Tibial artery (tissue), 4 donors: ENCODE results near the gene ZNF565.

Experiments used
- DNase-seq, 2 donors: peaks; one replicate each; pipeline ENCODE4 v3.0.0-alpha.2; 2019
- H3K27ac ChIP-seq, 2 donors: fragments of 200-600 bp; sonication (generic) in 1 of 2; 1 replicate in 1 of 2; 2 replicates in 1 of 2; pipeline ENCODE4 v1.5.1; 2018 to 2019; ENCODE audit warnings: mild to moderate bottlenecking in 1 of 2
- H3K27me3 ChIP-seq, 2 donors: fragments of 200-600 bp; sonication (generic) in 1 of 2; one replicate each; pipeline versions ENCODE4 v1.5.1 to v1.6.0; 2016 to 2019
- H3K36me3 ChIP-seq, 3 donors: fragments of 200-600 bp; sonication (generic) in 2 of 3; one replicate each; pipeline ENCODE4 v1.5.1; 2016 to 2019; ENCODE audit warnings: mild to moderate bottlenecking in 2 of 3
- H3K4me1 ChIP-seq, 4 donors: fragments of 200-600 bp; sonication (generic) in 2 of 4; 1 replicate in 3 of 4; 2 replicates in 1 of 4; pipeline ENCODE4 v1.5.1; 2016 to 2019
- H3K4me3 ChIP-seq, 2 donors: fragments of 200-600 bp; sonication (generic) in 1 of 2; 1 replicate in 1 of 2; 2 replicates in 1 of 2; pipeline ENCODE4 v1.5.1; 2018 to 2019; ENCODE audit warnings: mild to moderate bottlenecking in 2 of 2
- H3K9me3 ChIP-seq, 3 donors: fragments of 200-600 bp; sonication (generic) in 1 of 3; one replicate each; pipeline ENCODE4 v1.5.1; 2016 to 2019
- intact Hi-C: fragments of 100-400 bp; cut with DNase I; formaldehyde crosslinking; loops from one replicate; pipeline ENCODE4 v1.15.0; 2023; ENCODE audit warnings: low total_unique reads
- TF ChIP-seq, protein P1 (sequence below), 2 experiments: fragments of 200-600 bp in 1 of 2; fragments of 450-650 bp in 1 of 2; IDR thresholded peaks; one replicate each; pipeline ENCODE4 v1.5.1; 2017 to 2019; ENCODE audit warnings: antibody characterized with exemption in 2 of 2, mild to moderate bottlenecking in 1 of 2, moderate library complexity in 1 of 2

ZNF565 gene

DNA sequence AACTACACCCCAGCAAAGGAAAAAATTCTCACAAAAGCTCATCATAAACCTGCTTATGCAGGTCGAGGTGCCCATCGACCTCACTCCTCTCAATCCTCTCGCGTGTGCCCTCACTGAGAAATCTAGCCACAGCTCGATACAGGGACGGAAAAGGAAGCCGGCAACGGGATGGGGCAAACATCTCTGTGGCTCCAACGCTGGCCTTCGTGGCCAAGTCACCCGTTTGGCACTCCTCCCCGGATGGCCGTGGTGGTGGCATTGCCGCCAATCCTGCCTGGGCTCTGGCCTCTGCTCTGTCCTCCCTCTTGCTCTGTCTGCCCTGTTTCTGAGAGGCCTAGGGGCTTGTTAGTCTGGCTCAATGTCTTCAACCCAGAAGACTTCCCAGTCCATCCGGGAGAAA, 41.6 kb upstream of the ZNF565 start:
- Histone ChIP-seq H3K4me3 (no peak overlapping the region), H3K36me3 (peaks cover 9 to 26% (median 14%) of the 10 kb centered on the region in 3 donors), H3K27ac (no peak overlapping the region), H3K27me3 (no peaks in the 10 kb centered on the region), H3K9me3 (peaks cover 0 to 23% (median 0%) of the 10 kb centered on the region in 3 donors), H3K4me1 (peaks cover 0 to 9% (median 0%) of the 10 kb centered on the region in 4 donors)
- TF ChIP-seq, protein P1, sequence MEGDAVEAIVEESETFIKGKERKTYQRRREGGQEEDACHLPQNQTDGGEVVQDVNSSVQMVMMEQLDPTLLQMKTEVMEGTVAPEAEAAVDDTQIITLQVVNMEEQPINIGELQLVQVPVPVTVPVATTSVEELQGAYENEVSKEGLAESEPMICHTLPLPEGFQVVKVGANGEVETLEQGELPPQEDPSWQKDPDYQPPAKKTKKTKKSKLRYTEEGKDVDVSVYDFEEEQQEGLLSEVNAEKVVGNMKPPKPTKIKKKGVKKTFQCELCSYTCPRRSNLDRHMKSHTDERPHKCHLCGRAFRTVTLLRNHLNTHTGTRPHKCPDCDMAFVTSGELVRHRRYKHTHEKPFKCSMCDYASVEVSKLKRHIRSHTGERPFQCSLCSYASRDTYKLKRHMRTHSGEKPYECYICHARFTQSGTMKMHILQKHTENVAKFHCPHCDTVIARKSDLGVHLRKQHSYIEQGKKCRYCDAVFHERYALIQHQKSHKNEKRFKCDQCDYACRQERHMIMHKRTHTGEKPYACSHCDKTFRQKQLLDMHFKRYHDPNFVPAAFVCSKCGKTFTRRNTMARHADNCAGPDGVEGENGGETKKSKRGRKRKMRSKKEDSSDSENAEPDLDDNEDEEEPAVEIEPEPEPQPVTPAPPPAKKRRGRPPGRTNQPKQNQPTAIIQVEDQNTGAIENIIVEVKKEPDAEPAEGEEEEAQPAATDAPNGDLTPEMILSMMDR (IDR thresholded peaks at IDR 0.05), result no peak
- intact Hi-C loops, result no loop called here
- DNase-seq, result no peak

DNA sequence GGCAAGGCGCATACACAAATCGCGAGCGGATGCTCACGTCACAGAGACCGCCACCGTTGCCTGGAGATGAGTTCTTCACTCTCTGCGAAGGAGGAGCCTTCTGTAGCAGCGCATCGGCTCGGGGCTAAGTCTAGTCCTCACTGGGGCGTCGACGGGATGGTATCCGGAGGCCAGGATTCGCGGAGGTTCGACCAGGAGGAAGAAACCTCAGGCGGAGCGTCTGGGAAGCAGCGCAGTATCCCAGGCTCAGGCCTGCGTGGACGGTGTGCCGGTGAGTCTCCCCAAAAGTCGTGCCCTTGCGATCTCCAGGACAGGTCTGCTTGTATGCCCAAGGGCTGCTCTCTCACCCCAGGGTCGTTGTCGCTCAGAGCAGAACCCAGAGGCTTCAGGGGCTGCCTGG, 40.9 kb upstream of the ZNF565 start:
- H3K27ac ChIP-seq, result no peak overlapping the region
- H3K9me3 ChIP-seq, result peaks cover 0 to 23% (median 0%) of the 10 kb centered on the region in 3 donors
- H3K4me1 ChIP-seq, result peaks cover 0 to 9% (median 0%) of the 10 kb centered on the region in 4 donors
- no peaks in the 10 kb centered on the region for H3K27me3 ChIP-seq
- DNase-seq, result no peak
- TF ChIP-seq, protein P1 (IDR thresholded peaks at IDR 0.05), result no peak
- intact Hi-C loops, result no loop called here
- H3K36me3 ChIP-seq, result peaks cover 9 to 26% (median 14%) of the 10 kb centered on the region in 3 donors
- H3K4me3 ChIP-seq, result no peak overlapping the region

DNA sequence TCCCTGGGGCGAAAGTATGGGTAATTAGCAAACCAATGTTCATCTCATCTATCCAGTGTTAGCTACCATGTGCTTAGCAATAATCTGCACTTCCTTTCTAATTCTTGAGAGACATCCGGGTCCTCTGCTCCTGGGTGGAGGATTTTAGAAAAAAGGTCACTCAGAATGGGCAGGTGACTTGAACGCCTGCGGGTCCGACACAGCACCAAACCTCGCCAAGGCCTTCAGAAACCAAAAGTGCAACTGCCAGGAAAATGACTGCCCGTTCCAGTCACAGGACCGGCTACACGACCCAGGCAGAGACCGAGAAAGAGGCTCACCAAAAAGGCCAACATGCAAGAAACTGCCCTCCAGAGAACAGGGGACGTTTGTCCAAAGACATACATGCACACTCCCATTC, 40.4 kb upstream of the ZNF565 start:
- Histone ChIP-seq H3K4me3 (no peak overlapping the region), H3K36me3 (peaks cover 9 to 26% (median 14%) of the 10 kb centered on the region in 3 donors), H3K9me3 (peaks cover 0 to 23% (median 0%) of the 10 kb centered on the region in 3 donors), H3K27me3 (no peaks in the 10 kb centered on the region), H3K4me1 (peaks cover 0 to 9% (median 0%) of the 10 kb centered on the region in 4 donors), H3K27ac (no peak overlapping the region)
- intact Hi-C loops, result no loop called here
- TF ChIP-seq, protein P1 (IDR thresholded peaks at IDR 0.05), result no peak
- DNase-seq, result no peak

DNA sequence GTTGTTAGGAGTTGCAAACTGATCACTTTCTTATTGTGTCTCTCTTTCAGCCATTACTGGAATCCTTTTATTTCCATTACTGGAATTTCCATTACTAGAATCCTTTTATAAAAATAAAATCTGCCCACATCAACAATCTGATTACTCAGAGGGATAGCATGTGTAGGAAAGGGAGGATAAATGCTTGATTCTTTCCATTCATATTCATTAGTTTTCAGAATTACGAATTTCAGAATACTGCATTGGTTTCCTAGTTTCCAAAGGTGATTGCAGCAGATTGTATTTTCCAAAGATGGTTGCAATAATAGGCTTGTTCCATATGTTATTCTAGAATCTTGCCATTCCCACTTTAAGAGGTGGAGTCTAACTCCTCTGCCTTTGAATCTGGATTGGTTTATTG, 37.6 kb upstream of the ZNF565 start:
- no peak overlapping the region for H3K27ac ChIP-seq

DNA sequence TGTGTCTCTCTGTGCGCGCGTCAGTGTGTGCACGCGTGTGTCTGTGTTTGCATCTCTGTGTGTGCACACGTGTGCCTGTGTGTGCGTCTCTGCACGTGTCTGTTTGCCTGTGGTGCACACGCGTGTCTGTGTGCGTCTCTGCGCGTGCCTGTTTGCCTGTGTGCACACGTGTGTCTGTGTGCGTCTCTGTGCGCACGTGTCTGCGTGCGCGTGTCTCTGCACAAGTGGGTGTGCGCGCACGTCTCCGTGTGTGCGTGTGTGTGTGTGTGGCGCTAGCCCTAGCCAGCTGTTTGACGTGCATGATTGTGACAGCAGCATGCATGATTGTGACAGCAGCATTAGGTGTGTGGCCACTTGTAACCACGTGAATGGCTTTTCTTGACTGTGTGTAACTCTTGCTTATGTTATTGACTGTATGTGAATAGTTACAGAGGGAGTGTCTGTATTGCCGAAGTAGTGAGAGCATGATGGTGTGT, 31.6 kb upstream of the ZNF565 start:
- Histone ChIP-seq H3K36me3 (no peaks in the 10 kb centered on the region), H3K27me3 (no peaks in the 10 kb centered on the region), H3K4me1 (peaks cover 0 to 14% (median 0%) of the 10 kb centered on the region in 4 donors), H3K27ac (no peak overlapping the region), H3K9me3 (peaks cover 0 to 23% (median 7%) of the 10 kb centered on the region in 3 donors), H3K4me3 (peak overlapping the region in 1 of 2 donors; percentile 30)
- DNase-seq, result no peak
- intact Hi-C loops, result no loop called here
- TF ChIP-seq, protein P1 (IDR thresholded peaks at IDR 0.05), result no peak

More for the DNA sequence above, 37.6 kb upstream of the ZNF565 start:
- no peak for DNase-seq
- peaks cover 9 to 26% (median 14%) of the 10 kb centered on the region in 3 donors for H3K36me3 ChIP-seq
- no peaks in the 10 kb centered on the region for H3K27me3 ChIP-seq
- H3K9me3 ChIP-seq, result peaks cover 0 to 17% (median 0%) of the 10 kb centered on the region in 3 donors
- TF ChIP-seq, protein P1 (IDR thresholded peaks at IDR 0.05), result no peak
- H3K4me1 ChIP-seq, result peaks cover 0 to 4% (median 0%) of the 10 kb centered on the region in 4 donors
- intact Hi-C loops, result no loop called here
- no peak overlapping the region for H3K4me3 ChIP-seq
